HG03139 (cell line): ENCODE measurements around the gene SUPT4H1.

ENCODE experiments used
- ATAC-seq: cut with Tn5 transposase; IDR thresholded peaks from one replicate; pipeline ENCODE4 v1.9.1; 2021; ENCODE audit not compliant: unreplicated experiment

Gene SUPT4H1

DNA sequence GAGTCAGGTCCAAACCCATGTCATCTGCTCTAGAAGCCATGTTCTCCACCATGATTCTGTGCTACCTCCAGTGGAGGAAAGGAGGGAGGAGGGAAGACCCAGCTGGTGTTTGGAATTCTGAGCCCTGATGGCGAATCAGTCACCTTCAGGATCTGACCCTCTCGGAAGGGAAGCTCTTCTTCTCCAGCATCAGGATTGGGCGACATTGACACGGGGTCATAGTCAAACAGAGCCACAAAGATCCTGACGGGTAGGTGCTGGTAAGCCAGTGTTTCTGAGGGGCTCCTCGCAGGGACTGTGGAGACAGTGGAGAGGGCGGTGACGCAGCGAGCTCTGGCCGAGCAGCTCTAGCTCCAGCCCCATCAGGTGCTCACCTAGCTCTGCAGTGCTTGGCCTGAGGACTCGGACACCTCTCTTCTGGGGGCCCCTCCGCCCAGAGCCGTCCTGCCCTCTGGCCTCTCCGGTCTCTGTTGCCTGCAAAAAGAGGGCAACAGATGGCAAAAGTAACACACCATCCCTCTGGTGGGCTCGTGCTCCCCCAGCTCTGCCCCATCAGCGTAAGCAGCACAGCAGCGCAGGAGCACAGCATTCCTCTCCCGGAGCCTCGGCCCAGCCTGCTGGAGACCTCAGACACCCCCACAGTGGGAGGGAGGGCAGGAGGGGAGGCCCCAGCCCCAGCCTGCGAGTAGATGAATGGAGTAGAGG lies 44.4 kb downstream of the SUPT4H1 start:
- ATAC-seq = no peak

DNA sequence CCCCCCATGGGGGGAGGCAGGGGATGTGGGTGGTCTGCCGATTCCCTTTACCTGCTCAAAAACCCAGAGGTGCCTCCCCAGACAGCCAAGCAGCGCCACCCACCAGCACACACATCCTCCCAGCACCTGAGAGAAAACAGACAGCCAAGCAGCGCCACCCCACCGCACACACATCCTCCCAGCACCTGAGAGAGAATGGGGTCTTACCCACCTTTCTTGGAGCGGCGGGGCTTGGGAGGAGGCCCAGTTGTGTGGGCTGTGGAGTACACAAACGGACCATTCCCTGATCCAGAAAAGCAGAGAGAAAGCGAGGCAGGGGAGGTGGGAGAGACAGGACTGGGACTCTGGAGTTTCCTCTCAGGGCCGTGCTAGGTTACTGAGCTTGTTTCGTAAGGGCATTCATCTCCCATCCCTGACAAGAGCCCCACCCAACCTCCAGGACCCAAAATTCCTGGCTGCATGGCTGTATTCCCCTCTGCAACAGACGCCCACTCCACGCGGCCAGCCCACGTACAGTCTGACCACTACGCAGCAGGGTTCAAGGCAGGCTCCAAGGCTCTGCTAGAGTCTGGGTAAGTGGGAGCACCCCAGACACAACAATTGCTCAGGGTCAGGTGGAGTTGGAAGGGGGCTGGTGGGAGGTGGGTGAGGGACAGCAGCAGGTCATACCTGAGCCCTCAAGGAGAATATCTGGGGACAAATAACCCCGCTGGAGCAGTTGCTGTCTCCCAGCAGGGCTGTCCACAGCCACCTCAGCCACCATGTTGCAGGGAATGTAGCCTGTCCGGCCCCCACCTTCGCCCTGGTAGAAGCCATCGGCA lies 45.7 kb downstream of the SUPT4H1 start:
- ATAC-seq = no peak

DNA sequence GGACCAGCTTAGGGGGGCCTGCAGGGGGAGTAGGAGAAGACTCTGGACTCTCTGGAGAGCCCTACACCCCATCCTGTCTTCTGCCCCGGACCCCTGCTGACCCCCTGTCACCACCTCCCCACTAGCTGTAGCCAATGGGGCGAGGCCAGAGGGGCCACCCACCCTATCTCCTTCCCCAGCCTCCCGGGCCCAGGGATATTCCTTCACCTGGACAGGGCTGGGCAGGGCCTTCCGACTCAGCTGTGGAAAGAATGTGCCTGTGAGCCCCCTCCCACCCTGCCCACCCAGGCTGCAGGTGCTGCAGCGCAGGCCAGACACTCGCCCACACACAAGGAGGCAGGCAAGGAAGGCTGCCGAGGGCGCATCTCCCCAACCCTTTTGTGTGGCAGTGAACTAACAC lies 46.4 kb downstream of the SUPT4H1 start:
- ATAC-seq = no peak

DNA sequence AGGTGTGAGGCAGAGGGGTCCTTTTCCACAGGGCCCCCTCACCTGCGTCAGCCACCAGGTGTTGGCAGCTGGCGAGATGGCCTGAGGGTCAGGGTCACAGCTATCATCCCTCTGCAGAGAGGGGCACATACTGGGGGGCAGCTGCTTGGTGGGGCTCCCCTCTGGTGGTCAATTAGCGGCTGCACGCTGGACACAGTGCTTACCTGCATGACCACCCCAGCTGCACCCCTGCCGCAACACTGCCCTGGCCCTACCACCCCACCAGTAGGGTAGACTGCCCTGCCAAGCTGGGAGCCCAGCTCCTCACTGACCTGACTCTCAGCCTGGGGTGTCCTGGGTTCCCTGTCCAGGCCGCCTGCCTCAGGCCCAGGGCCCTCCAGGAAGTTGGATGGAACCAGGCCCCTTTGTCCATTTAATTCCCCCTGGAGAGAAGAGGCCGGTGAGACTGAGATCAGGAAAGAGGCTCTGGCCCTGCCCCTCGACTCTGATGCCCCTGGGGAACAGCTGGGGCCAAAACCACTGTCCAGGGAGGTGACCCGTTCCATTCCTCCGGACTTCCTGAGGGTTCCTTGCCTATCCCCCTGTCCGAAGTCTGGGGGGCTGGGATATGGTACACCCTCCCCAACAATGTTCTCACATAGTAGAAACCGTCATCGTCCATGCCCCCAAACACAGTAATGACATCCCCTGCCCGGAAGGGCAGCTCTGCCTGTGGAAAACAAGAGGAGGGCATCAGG lies 47.1 kb downstream of the SUPT4H1 start:
- ATAC-seq = no peak

DNA sequence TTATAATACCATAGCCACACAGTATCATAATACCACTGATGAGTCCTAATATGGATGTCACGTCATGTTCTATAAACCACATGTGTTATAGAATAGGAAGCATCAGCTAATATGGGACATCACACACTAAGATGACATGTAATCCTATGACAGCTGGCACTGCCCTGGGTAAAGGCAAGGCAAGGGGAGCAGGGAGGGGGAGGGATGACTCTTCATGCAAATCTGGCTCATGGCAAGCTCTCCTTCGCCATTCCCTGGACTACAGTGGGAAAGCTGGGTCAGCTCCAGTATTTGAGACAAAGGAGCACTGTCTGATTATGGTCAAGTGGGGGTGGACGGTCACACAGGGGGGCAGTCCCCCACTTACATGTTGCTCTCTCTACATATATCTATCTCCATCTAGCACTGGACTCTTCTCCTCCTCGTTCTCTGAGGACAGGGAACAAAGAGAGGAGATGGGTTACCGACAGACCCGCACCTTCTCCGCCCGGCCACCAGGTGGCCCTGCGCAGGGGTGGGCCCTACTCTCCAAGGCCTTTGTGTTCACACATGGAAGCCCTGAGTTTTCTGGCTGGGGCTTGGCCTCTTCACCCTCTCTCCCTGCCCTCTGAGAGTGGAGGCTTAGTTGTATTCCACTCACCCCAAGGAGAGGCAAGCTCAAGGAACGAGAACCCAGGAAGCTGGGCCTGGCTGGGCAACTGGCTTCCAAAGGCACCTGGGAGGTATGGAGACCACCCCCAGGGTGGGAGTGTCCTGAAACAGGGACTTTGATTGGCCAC lies 47.8 kb downstream of the SUPT4H1 start:
- no peak for ATAC-seq

DNA sequence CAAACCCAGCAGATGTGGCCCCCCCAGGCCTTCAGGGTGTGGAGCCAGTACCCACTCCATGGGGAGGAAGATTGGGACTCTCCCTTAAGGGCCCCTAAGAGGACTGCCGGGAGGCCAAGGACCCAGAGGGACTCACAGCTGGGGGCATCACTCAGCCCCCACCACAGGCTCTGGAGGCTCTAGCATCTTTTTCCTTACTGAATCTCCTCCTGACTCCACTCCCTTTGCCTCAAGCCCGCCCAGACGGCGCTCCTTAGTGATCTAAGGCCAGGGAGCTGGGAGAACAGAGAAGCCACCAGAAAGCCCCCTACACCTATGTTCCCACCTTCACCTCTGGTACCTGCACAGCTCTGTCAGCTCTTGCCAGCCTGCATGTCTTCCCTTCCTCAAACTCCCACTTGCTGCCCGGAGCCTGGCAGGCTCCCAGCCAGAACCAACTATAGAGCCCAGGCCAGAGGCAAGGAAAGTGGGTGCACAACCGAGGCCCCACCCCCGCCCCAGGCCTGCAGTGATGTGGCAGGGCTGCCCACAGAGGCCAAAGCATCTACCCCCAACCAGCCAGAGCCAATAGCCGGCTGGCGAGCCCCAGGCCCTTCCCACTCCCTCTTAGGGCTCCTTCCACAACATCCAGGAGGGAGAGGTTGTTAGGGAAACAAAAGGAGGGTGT lies 48.9 kb downstream of the SUPT4H1 start:
- no peak for ATAC-seq

DNA sequence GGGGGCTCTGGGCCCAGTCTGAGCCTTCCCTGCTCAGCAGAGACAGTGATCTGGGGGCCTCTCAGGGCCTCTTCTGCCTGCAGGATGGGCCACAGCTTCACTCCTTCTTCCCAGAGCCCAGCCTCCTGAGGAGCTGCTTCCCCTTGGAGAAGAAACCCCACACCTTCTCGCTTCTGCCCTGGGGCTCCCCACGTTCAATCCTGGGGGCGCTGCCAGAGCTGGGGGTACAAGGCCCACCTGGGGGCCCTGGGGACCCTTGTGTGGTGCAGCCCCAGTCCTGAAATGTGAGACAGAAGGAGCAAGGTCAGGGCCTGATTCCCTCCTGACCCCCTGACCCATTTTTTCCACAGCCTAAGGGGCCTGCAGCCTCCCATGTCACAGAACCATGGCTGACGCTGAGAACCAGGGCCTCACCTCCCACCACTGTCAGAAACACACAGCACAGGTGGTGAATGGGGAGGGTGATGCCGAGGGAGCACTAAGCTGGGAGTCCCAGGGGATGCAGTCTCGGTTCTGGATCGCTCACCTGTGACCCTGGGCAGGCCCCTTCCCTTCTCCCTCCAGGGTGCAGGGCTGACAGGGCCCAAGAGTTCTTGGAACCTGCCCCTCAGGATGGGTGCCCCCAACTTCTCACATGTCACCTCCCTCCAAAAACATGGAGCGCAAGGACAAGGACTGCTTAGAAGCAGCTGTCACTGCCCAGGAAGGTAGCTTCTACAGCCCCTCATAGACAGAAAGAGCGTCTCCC lies 49.7 kb downstream of the SUPT4H1 start:
- ATAC-seq = no peak

DNA sequence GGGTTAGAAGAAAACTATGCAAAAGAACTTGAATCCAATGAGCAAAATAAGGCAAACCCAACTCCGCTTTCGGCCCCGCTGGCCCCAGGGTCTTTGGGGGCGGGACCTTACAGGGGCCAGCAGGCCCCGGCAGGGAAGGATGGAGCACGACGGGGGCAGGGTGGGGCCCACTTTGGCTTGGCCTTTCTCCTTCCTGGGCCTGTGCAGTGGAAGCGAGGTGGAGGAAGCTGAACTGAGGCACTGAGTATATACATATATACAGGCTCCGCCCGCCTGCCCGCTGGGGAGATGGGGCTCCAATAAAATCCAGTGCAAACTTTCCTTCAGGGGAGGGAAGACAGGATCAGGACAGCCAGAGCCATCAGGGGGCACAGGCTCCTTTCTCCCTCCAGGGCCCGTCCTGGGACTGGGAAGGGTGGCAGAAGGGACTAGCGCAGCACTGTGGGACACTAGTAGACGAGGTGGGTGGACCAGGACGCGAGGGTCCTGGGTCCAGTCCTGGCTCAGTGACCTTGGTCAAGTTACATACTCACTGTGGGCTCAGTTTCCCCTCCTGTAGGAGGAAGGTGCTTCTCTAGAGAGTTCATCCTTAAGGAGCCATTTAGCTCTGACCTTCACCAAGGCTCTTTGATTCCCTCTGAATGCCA lies 50.4 kb downstream of the SUPT4H1 start:
- ATAC-seq = no peak

DNA sequence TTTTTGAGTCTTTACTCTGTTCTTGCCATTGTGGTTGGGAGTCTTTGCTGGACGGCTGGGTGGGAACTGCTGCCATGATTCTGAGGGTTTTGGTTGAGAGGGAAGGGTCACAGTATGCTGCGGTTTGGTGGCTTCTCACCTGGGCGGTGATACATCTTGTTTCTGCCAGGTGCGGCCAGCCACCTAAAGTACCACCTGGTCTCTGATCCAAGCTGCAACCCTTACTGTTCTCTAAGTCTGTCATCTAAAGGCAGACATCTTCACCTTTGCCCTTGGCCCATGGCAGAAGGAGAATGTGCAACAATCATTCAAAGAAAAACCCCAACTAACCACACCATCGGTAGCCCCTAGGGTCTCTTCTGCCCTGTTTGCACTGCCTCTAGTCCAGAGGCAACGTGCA lies 51.7 kb downstream of the SUPT4H1 start:
- ATAC-seq = no peak
